ENCODE measurements around the gene CDX2. TPM values are rescaled to one million over a fixed set of nuclear protein-coding genes. Genes with fewer than 3 reads are reported as not detected.
A peak's percentile ranks its signal among the peaks of the same experiment; 100 is the strongest.

Gene CDX2
- total RNA-seq, 1 experiment from 2014 or later: not detected

GRCh38 chr13:27928353-27928804 lies 40.7 kb downstream of the CDX2 start:
- Histone ChIP-seq H3K4me3 (ENCODE audit: low read depth, low read length, poor library complexity, severe bottlenecking) (no peak overlapping the region), H3K4me1 (ENCODE audit: insufficient read depth, low read length, poor library complexity, severe bottlenecking) (no peaks in the 10 kb centered on the region), H3K9me3 (ENCODE audit: low read depth, low read length, poor library complexity, severe bottlenecking) (no peaks in the 10 kb centered on the region), H3K27ac (ENCODE audit: low read depth, low read length, poor library complexity, severe bottlenecking) (no peak overlapping the region), H3K36me3 (ENCODE audit: insufficient read depth, low read length, poor library complexity, severe bottlenecking) (no peaks in the 10 kb centered on the region), H3K27me3 (replicated peaks; ENCODE audit: insufficient read depth, low read depth, low read length, poor library complexity) (peaks cover 86% of the 10 kb centered on the region)
- CTCF ChIA-PET: no interaction called here
- peak; percentile 12 for TF ChIP-seq EZH2 (IDR thresholded peaks at IDR 0.05; ENCODE audit: borderline replicate concordance, low read depth, low read length, poor library complexity, severe bottlenecking)
- TF ChIP-seq, protein P1, sequence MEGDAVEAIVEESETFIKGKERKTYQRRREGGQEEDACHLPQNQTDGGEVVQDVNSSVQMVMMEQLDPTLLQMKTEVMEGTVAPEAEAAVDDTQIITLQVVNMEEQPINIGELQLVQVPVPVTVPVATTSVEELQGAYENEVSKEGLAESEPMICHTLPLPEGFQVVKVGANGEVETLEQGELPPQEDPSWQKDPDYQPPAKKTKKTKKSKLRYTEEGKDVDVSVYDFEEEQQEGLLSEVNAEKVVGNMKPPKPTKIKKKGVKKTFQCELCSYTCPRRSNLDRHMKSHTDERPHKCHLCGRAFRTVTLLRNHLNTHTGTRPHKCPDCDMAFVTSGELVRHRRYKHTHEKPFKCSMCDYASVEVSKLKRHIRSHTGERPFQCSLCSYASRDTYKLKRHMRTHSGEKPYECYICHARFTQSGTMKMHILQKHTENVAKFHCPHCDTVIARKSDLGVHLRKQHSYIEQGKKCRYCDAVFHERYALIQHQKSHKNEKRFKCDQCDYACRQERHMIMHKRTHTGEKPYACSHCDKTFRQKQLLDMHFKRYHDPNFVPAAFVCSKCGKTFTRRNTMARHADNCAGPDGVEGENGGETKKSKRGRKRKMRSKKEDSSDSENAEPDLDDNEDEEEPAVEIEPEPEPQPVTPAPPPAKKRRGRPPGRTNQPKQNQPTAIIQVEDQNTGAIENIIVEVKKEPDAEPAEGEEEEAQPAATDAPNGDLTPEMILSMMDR (conservative IDR thresholded peaks at IDR 0.05; ENCODE audit: low read depth, low read length): no peak
- intact Hi-C loops (cut with micrococcal nuclease; ENCODE audit: unreplicated experiment): no loop called here
- POLR2A ChIA-PET (ENCODE audit: low non-redundant PET): no interaction called here
- BruUV-seq (replicated peaks): no TSS peak
- DNase-seq (ENCODE audit: low spot score): no peak

DNA sequence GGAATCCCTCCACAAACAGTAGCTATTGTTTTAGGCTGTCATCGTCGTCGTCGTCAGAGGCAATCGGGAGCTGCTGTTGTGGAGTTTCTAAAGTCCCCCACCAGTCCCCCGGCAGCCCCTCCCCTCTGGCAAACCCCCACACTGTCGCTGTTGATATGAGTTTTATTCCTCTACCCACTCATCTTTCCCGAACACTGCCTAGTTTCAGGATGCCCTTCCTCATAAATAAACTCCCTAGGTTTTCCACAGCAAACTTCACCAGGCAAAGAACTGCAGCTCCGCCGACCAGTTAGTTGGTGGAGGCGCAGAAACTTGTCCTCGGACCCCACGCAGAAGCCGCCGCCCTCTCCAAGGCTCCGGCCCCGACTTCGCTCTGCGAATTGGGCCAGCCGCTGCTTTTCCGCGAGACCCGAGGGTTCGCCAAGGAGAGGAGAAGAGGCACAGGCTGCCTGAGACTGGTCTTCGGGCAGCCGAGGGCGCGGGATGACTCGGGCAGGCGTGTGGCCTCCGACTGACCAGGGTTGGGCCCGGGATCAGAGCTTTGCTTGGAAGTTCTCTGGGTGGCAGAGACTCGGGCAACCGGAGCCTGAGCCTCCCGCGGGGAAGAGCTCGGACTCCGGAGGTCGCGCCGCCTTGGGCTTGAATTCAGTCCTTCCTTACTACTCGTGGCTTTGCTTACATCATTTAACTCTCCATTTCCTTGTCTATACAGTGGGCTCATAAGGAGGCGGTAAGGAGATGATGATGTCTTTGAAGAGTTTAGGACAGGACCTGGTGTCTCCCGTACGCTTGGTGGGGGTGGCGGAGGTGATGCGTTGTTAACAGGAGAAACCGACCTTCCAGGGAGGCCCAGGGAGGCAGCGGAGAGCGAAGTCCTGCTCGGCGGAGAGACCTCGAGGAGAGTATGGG lies 41.4 kb downstream of the CDX2 start:
- Histone ChIP-seq H3K27me3 (replicated peaks; ENCODE audit: insufficient read depth, low read depth, low read length, poor library complexity) (peaks cover 93% of the 10 kb centered on the region), H3K27ac (ENCODE audit: low read depth, low read length, poor library complexity, severe bottlenecking) (no peak overlapping the region), H3K4me1 (ENCODE audit: insufficient read depth, low read length, poor library complexity, severe bottlenecking) (no peaks in the 10 kb centered on the region), H3K9me3 (ENCODE audit: low read depth, low read length, poor library complexity, severe bottlenecking) (no peaks in the 10 kb centered on the region), H3K4me3 (ENCODE audit: low read depth, low read length, poor library complexity, severe bottlenecking) (no peak overlapping the region), H3K36me3 (ENCODE audit: insufficient read depth, low read length, poor library complexity, severe bottlenecking) (no peaks in the 10 kb centered on the region)
- POLR2A ChIA-PET (ENCODE audit: low non-redundant PET): no interaction called here
- CTCF ChIA-PET: no interaction called here
- no peak for DNase-seq (ENCODE audit: low spot score)
- no TSS peak for BruUV-seq (replicated peaks)
- intact Hi-C loops (cut with micrococcal nuclease; ENCODE audit: unreplicated experiment): no loop called here
- TF ChIP-seq, protein P1 (conservative IDR thresholded peaks at IDR 0.05; ENCODE audit: low read depth, low read length): no peak
- peak; percentile 92 for TF ChIP-seq EZH2 (IDR thresholded peaks at IDR 0.05; ENCODE audit: borderline replicate concordance, low read depth, low read length, poor library complexity, severe bottlenecking)

DNA sequence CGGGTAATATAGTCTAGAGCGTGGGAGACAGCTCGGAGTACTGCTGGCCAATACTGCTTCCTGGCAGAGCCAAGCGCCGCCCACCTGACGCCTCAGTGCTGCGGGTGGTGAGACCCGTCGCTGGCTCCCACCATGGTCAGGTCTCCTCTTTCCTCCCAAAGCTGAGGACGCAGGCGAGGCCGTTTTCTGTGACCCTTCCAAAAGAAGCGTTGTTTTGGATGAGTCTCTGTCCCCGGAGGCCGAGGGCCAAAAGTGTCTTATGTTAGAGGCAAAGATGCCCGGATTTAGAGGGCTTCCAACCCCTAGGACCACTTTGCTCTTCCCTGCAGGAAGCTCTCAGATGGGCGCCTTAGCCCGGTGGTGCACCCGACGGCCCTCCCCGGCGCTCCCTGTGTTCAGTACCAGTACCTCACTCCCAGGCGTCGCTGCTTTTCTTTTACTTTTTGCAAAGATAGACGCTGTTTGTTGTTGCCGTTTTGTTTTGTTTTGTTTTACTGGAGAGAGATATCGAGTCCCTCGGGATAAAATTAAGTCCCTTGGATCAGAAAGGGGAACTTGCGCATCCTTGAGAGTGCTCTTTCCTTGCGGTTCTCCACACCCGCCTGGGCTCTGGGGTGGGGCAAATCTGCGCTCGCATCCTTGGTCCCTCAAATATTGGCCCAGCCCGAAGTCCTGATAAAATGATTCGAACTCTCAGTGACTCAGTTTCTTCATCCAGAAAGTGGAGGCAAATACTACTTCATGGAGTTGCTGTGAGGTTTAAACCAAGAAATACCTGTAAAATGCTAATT lies 42.3 kb downstream of the CDX2 start:
- intact Hi-C loops (cut with micrococcal nuclease; ENCODE audit: unreplicated experiment): no loop called here
- BruUV-seq (replicated peaks): no TSS peak
- DNase-seq (ENCODE audit: low spot score): no peak
- no peak overlapping the region for H3K27ac ChIP-seq (ENCODE audit: low read depth, low read length, poor library complexity, severe bottlenecking)
- ChIA-PET CTCF (no interaction called here), POLR2A (ENCODE audit: low non-redundant PET) (no interaction called here)
- no peaks in the 10 kb centered on the region for H3K4me1 ChIP-seq (ENCODE audit: insufficient read depth, low read length, poor library complexity, severe bottlenecking)
- no peaks in the 10 kb centered on the region for H3K9me3 ChIP-seq (ENCODE audit: low read depth, low read length, poor library complexity, severe bottlenecking)
- TF ChIP-seq, protein P1 (conservative IDR thresholded peaks at IDR 0.05; ENCODE audit: low read depth, low read length): no peak
- peak; percentile 64 for TF ChIP-seq EZH2 (IDR thresholded peaks at IDR 0.05; ENCODE audit: borderline replicate concordance, low read depth, low read length, poor library complexity, severe bottlenecking)
- H3K4me3 ChIP-seq (ENCODE audit: low read depth, low read length, poor library complexity, severe bottlenecking): no peak overlapping the region
- no peaks in the 10 kb centered on the region for H3K36me3 ChIP-seq (ENCODE audit: insufficient read depth, low read length, poor library complexity, severe bottlenecking)
- H3K27me3 ChIP-seq (replicated peaks; ENCODE audit: insufficient read depth, low read depth, low read length, poor library complexity): peaks cover 99% of the 10 kb centered on the region

Data from A673 (cell line).